Stimulated activated CD4-positive, alpha-beta T cell treated with anti-CD3 and anti-CD28 coated beads, Interleukin-1b, Interleukin-23, amount 100 ng/mL, for 24 hours (primary cell): ENCODE measurements around the gene OSGIN1.

Source experiments
- DNase-seq, 4 experiments: peaks; one replicate each; pipeline ENCODE4 v3.0.0-alpha.2; 2020; ENCODE audit warnings: low read depth in 4 of 4, low spot score in 1 of 4

OSGIN1 gene

GRCh38 chr16:83969771-83970429 is 16.9 kb downstream of the OSGIN1 start:
- no peak for DNase-seq

GRCh38 chr16:83970430-83970815 is 17.4 kb downstream of the OSGIN1 start:
- DNase-seq, result no peak

- DNase-seq, result no peak
These were observed 18.4 kb downstream of the OSGIN1 start for GRCh38 chr16:83971165-83972130.

GRCh38 chr16:83972256-83973008 is 19.4 kb downstream of the OSGIN1 start:
- no peak for DNase-seq

- DNase-seq, result no peak
These were observed 20.0 kb downstream of the OSGIN1 start for GRCh38 chr16:83973077-83973476.

- no peak for DNase-seq
These were observed 20.7 kb downstream of the OSGIN1 start for GRCh38 chr16:83973581-83974385.

- DNase-seq, result no peak
These were observed 21.4 kb downstream of the OSGIN1 start for GRCh38 chr16:83974475-83974874.

- DNase-seq, result no peak
These were observed 22.7 kb downstream of the OSGIN1 start for GRCh38 chr16:83975590-83976260.

GRCh38 chr16:83977056-83977815 is 24.2 kb downstream of the OSGIN1 start:
- no peak for DNase-seq

GRCh38 chr16:83978401-83978904 is 25.4 kb downstream of the OSGIN1 start:
- DNase-seq, result no peak

- no peak for DNase-seq
These were observed 26.4 kb downstream of the OSGIN1 start for GRCh38 chr16:83979441-83979840.

GRCh38 chr16:83980794-83981193 is 27.8 kb downstream of the OSGIN1 start:
- DNase-seq, result no peak

GRCh38 chr16:83981799-83982198 is 28.8 kb downstream of the OSGIN1 start:
- DNase-seq, result no peak

- DNase-seq, result no peak
These were observed 30.5 kb downstream of the OSGIN1 start for GRCh38 chr16:83983491-83983890.

GRCh38 chr16:83989300-83989699 is 36.3 kb downstream of the OSGIN1 start:
- no peak for DNase-seq

GRCh38 chr16:83990492-83990891 is 37.5 kb downstream of the OSGIN1 start:
- no peak for DNase-seq

GRCh38 chr16:83992624-83993023 is 39.6 kb downstream of the OSGIN1 start:
- DNase-seq, result no peak

- no peak for DNase-seq
These were observed 41.0 kb downstream of the OSGIN1 start for GRCh38 chr16:83994087-83994486.

GRCh38 chr16:83994703-83995102 is 41.7 kb downstream of the OSGIN1 start:
- DNase-seq, result no peak
